Thoracic aorta (tissue), 2 donors: ENCODE measurements around the gene FUBP3. TPM values are rescaled to one million over a fixed set of nuclear protein-coding genes. Genes with fewer than 3 reads are reported as not detected.

Experiments used
- ATAC-seq: fragments of 150-250 bp; one replicate; pipeline ENCODE4 v1.8.0; 2017; ENCODE audit warnings: low read depth; ENCODE audit not compliant: insufficient number of reproducible peaks, low FRiP score
- DNase-seq: peaks from one replicate; pipeline ENCODE4 v3.0.0-alpha.2; 2020; ENCODE audit warnings: low spot score
- H3K27ac ChIP-seq, 2 donors: fragments of 200-600 bp; sonication (generic); 1 replicate in 1 of 2; 2 replicates in 1 of 2; pipeline ENCODE4 v1.5.1; 2016; ENCODE audit warnings: mild to moderate bottlenecking in 2 of 2, moderate library complexity in 2 of 2
- H3K27me3 ChIP-seq: fragments of 200-600 bp; sonication (generic); replicated peaks from 2 replicates; pipeline ENCODE4 v1.6.0; 2016; ENCODE audit warnings: mild to moderate bottlenecking; ENCODE audit not compliant: insufficient read depth
- H3K36me3 ChIP-seq: fragments of 200-600 bp; sonication (generic); one replicate; pipeline ENCODE4 v1.5.1; 2016
- H3K4me1 ChIP-seq, 2 donors: fragments of 200-600 bp; sonication (generic); 1 replicate in 1 of 2; 2 replicates in 1 of 2; pipeline versions ENCODE4 v1.5.1 to v1.6.0; 2016; ENCODE audit warnings: low read depth in 2 of 2, mild to moderate bottlenecking in 1 of 2; ENCODE audit not compliant: control insufficient read depth in 1 of 2
- H3K4me3 ChIP-seq: fragments of 200-600 bp; sonication (generic); 2 replicates; pipeline ENCODE4 v1.5.1; 2016; ENCODE audit warnings: mild to moderate bottlenecking
- H3K9me3 ChIP-seq: fragments of 200-600 bp; sonication (generic); 2 replicates; pipeline ENCODE4 v1.5.1; 2016
- total RNA-seq, 2 donors: library from RNA; depleted of rRNA; stranded (reverse); fragments of >200 nt; gene quantifications; one replicate each; pipeline versions ENCODE4 v1.1.0 to v1.2.3, GENCODE V29; 2016
- TF ChIP-seq, protein P1 (sequence below): fragments of 200-600 bp; sonication (generic); IDR thresholded peaks from one replicate; pipeline ENCODE4 v1.5.1; 2019; ENCODE audit warnings: antibody characterized with exemption

FUBP3 gene
- total RNA-seq, 2 donors from 2014 or later = 62.9 to 127 TPM

DNA sequence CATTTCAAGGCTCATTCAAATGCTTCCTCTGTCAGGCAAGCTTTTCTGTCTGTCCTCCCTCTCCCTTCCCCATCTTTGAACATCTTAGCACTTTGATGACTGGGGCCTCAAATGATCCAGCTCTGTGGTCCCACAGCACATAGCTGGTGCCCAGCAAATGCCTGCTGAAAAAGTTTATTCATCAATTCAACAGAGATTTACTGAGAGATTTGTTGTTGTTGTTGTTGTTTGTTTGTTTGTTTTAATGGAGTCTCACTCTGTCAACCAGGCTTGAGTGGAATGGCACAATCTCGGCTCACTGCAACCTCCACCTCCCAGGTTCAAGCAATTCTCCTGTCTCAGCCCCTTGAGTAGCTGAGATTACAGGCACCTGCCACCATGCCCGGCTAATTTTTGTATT, 108.2 kb downstream of the FUBP3 start:
- DNase-seq (no peak), ATAC-seq (no peak)
- H3K4me1 ChIP-seq = peaks cover 1 to 7% of the 10 kb centered on the region in 2 donors
- H3K4me3 ChIP-seq = no peak overlapping the region
- peaks cover 3% of the 10 kb centered on the region for H3K9me3 ChIP-seq
- no peak overlapping the region for H3K27ac ChIP-seq
- no peaks in the 10 kb centered on the region for H3K27me3 ChIP-seq
- no peaks in the 10 kb centered on the region for H3K36me3 ChIP-seq
- TF ChIP-seq, protein P1, sequence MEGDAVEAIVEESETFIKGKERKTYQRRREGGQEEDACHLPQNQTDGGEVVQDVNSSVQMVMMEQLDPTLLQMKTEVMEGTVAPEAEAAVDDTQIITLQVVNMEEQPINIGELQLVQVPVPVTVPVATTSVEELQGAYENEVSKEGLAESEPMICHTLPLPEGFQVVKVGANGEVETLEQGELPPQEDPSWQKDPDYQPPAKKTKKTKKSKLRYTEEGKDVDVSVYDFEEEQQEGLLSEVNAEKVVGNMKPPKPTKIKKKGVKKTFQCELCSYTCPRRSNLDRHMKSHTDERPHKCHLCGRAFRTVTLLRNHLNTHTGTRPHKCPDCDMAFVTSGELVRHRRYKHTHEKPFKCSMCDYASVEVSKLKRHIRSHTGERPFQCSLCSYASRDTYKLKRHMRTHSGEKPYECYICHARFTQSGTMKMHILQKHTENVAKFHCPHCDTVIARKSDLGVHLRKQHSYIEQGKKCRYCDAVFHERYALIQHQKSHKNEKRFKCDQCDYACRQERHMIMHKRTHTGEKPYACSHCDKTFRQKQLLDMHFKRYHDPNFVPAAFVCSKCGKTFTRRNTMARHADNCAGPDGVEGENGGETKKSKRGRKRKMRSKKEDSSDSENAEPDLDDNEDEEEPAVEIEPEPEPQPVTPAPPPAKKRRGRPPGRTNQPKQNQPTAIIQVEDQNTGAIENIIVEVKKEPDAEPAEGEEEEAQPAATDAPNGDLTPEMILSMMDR = no peak

Other genes starting within 250 kb of the FUBP3 start
- gene ASS1, start 134.6 kb upstream of the FUBP3 start, total RNA-seq = 10 to 100 TPM; 65.4 to 81.7 TPM
- gene PRDM12, start 85.0 kb downstream of the FUBP3 start, total RNA-seq = not detected
- 10 to 100 TPM; 12.3 to 33.3 TPM for gene EXOSC2, start 114.2 kb downstream of the FUBP3 start, total RNA-seq